HG03571 (cell line): Measurements from ENCODE around the gene BLMH.

Source experiments
- ATAC-seq: cut with Tn5 transposase; IDR thresholded peaks from one replicate; pipeline ENCODE4 v1.9.1; 2021; ENCODE audit not compliant: unreplicated experiment

Gene BLMH

GRCh38 chr17:30291543-30292285 lies at the start of gene BLMH:
Gene BLMH, minus strand, starts transcription at chr17:30291944. Its CDS starts 125 bp downstream, at chr17:30291819.
- ATAC-seq = peak; percentile 70

- no peak for ATAC-seq
Measured at GRCh38 chr17:30340801-30341356, 49.1 kb upstream of the BLMH start.

- no peak for ATAC-seq
Measured at GRCh38 chr17:30339086-30339485, 47.3 kb upstream of the BLMH start.

GRCh38 chr17:30337393-30337999 lies 45.8 kb upstream of the BLMH start:
- ATAC-seq = no peak

GRCh38 chr17:30336369-30337171 lies 44.8 kb upstream of the BLMH start:
- ATAC-seq = no peak

- ATAC-seq = no peak
Measured at GRCh38 chr17:30334421-30334820, 42.7 kb upstream of the BLMH start.

GRCh38 chr17:30333503-30334360 lies 42.0 kb upstream of the BLMH start, which contains the start of gene TMIGD1:
Gene TMIGD1, minus strand, starts transcription at chr17:30334057. Its CDS starts 1,924 bp downstream, at chr17:30332133.
- no peak for ATAC-seq

- peak; percentile 40 for ATAC-seq
Measured at GRCh38 chr17:30332057-30332542, 40.4 kb upstream of the BLMH start.

GRCh38 chr17:30326809-30327208 lies 35.1 kb upstream of the BLMH start:
- no peak for ATAC-seq

GRCh38 chr17:30324723-30325122 lies 33.0 kb upstream of the BLMH start:
- ATAC-seq = no peak

- ATAC-seq = no peak
Measured at GRCh38 chr17:30323895-30324319, 32.2 kb upstream of the BLMH start.

- no peak for ATAC-seq
Measured at GRCh38 chr17:30323262-30323894, 31.6 kb upstream of the BLMH start.

GRCh38 chr17:30321314-30321713 lies 29.6 kb upstream of the BLMH start:
- no peak for ATAC-seq

GRCh38 chr17:30318155-30318554 lies 26.4 kb upstream of the BLMH start:
- no peak for ATAC-seq

GRCh38 chr17:30316736-30317135 lies 25.0 kb upstream of the BLMH start:
- ATAC-seq = no peak

GRCh38 chr17:30315106-30315505 lies 23.4 kb upstream of the BLMH start:
- ATAC-seq = no peak

- no peak for ATAC-seq
Measured at GRCh38 chr17:30314474-30314873, 22.7 kb upstream of the BLMH start.

GRCh38 chr17:30312226-30312625 lies 20.5 kb upstream of the BLMH start:
- no peak for ATAC-seq

GRCh38 chr17:30310562-30310961 lies 18.8 kb upstream of the BLMH start:
- no peak for ATAC-seq

- ATAC-seq = no peak
Measured at GRCh38 chr17:30309591-30309990, 17.8 kb upstream of the BLMH start.
